Measurements from ENCODE around the gene CD274. TPM values are rescaled to one million over a fixed set of nuclear protein-coding genes. Genes with fewer than 3 reads are reported as not detected.

Gene CD274
- total RNA-seq, 1 donor from 2014 or later: 21.4 TPM

GRCh38 chr9:5502553-5502952 is 52.2 kb downstream of the CD274 start:
- no peak overlapping the region for H2AFZ ChIP-seq (ENCODE audit: low read depth, low read length)
- Mint-ChIP-seq H3K9me3 (ENCODE audit: unreplicated experiment) (peaks cover 12% of the 10 kb centered on the region), H3K4me3 (ENCODE audit: unreplicated experiment) (no peak overlapping the region), H3K36me3 (ENCODE audit: low read depth, unreplicated experiment) (peaks cover 3% of the 10 kb centered on the region), H3K27me3 (ENCODE audit: low read depth, unreplicated experiment) (no peaks in the 10 kb centered on the region), H3K4me1 (ENCODE audit: low read depth, unreplicated experiment) (peaks cover 9% of the 10 kb centered on the region), H3K27ac (ENCODE audit: unreplicated experiment) (no peak overlapping the region)
- no peaks in the 10 kb centered on the region for H3K36me3 ChIP-seq (ENCODE audit: insufficient read depth, low read length)
- no peak for TF ChIP-seq EZH2 (IDR thresholded peaks at IDR 0.05; ENCODE audit: insufficient read depth, low read length)
- no peak for TF ChIP-seq CTCF (IDR thresholded peaks at IDR 0.05; ENCODE audit: insufficient read depth, low read depth, low read length)
- peaks cover 15% of the 10 kb centered on the region for H3K4me1 ChIP-seq (ENCODE audit: insufficient read depth, low read length)
- no peak overlapping the region for H3K4me3 ChIP-seq (ENCODE audit: insufficient read depth, low read depth, low read length)
- H4K20me1 ChIP-seq (ENCODE audit: insufficient read depth, low read length): no peaks in the 10 kb centered on the region
- DNase-seq (ENCODE audit: low read depth) (no peak), FAIRE-seq (no peak)
- H3K9me3 ChIP-seq (ENCODE audit: insufficient read depth, low read depth, low read length): no peaks in the 10 kb centered on the region
- no peak overlapping the region for H3K27ac ChIP-seq (ENCODE audit: low read depth, low read length)
- no peaks in the 10 kb centered on the region for H3K27me3 ChIP-seq (ENCODE audit: insufficient read depth, low read length)
- H3K9ac ChIP-seq (ENCODE audit: low read length): no peak overlapping the region
- no peaks in the 10 kb centered on the region for H3K79me2 ChIP-seq (ENCODE audit: insufficient read depth, low read length)
- H3K4me2 ChIP-seq (ENCODE audit: low read length): no peak overlapping the region

- no peak for TF ChIP-seq EZH2 (IDR thresholded peaks at IDR 0.05; ENCODE audit: insufficient read depth, low read length)
- TF ChIP-seq CTCF (IDR thresholded peaks at IDR 0.05; ENCODE audit: insufficient read depth, low read depth, low read length): no peak
- no peak overlapping the region for H2AFZ ChIP-seq (ENCODE audit: low read depth, low read length)
- no peaks in the 10 kb centered on the region for H3K36me3 ChIP-seq (ENCODE audit: insufficient read depth, low read length)
- H3K27ac ChIP-seq (ENCODE audit: low read depth, low read length): peak overlapping the region; percentile 97
- peak overlapping the region; percentile 59 for H3K4me3 ChIP-seq (ENCODE audit: insufficient read depth, low read depth, low read length)
- Mint-ChIP-seq H3K27ac (ENCODE audit: unreplicated experiment) (peak overlapping the region; percentile 100), H3K36me3 (ENCODE audit: low read depth, unreplicated experiment) (peaks cover 5% of the 10 kb centered on the region), H3K4me1 (ENCODE audit: low read depth, unreplicated experiment) (peaks cover 58% of the 10 kb centered on the region), H3K9me3 (ENCODE audit: unreplicated experiment) (peaks cover 11% of the 10 kb centered on the region), H3K27me3 (ENCODE audit: low read depth, unreplicated experiment) (no peaks in the 10 kb centered on the region), H3K4me3 (ENCODE audit: unreplicated experiment) (no peak overlapping the region)
- no peaks in the 10 kb centered on the region for H3K9me3 ChIP-seq (ENCODE audit: insufficient read depth, low read depth, low read length)
- H3K4me1 ChIP-seq (ENCODE audit: insufficient read depth, low read length): peaks cover 50% of the 10 kb centered on the region
- no peaks in the 10 kb centered on the region for H3K27me3 ChIP-seq (ENCODE audit: insufficient read depth, low read length)
- H3K4me2 ChIP-seq (ENCODE audit: low read length): peak overlapping the region; percentile 88
- DNase-seq (ENCODE audit: low read depth): peak; percentile 99
- peak; percentile 99 for FAIRE-seq
- peaks cover 38% of the 10 kb centered on the region for H3K79me2 ChIP-seq (ENCODE audit: insufficient read depth, low read length)
- H4K20me1 ChIP-seq (ENCODE audit: insufficient read depth, low read length): no peaks in the 10 kb centered on the region
- peak overlapping the region; percentile 87 for H3K9ac ChIP-seq (ENCODE audit: low read length)
Observed at GRCh38 chr9:5509573-5509972, 59.2 kb downstream of the CD274 start.

GRCh38 chr9:5510360-5510931 is 60.1 kb downstream of the CD274 start, which contains the start of gene PDCD1LG2:
Gene PDCD1LG2, plus strand, starts transcription at chr9:5510531. Its CDS starts 12,016 bp downstream, at chr9:5522547.
- H3K27ac ChIP-seq (ENCODE audit: low read depth, low read length): peak within 1 kb of the TSS; percentile 97
- no peak for TF ChIP-seq CTCF (IDR thresholded peaks at IDR 0.05; ENCODE audit: insufficient read depth, low read depth, low read length)
- TF ChIP-seq EZH2 (IDR thresholded peaks at IDR 0.05; ENCODE audit: insufficient read depth, low read length): no peak
- H3K27me3 Mint-ChIP-seq (ENCODE audit: low read depth, unreplicated experiment): no peaks in the 10 kb centered on the region
- peaks cover 46% of the 10 kb centered on the region for H3K79me2 ChIP-seq (ENCODE audit: insufficient read depth, low read length)
- no peaks in the 10 kb centered on the region for H4K20me1 ChIP-seq (ENCODE audit: insufficient read depth, low read length)
- peak within 1 kb of the TSS; percentile 59 for H3K4me3 ChIP-seq (ENCODE audit: insufficient read depth, low read depth, low read length)
- H2AFZ ChIP-seq (ENCODE audit: low read depth, low read length): peak within 1 kb of the TSS; percentile 26
- DNase-seq (ENCODE audit: low read depth) (peak; percentile 84), FAIRE-seq (peak; percentile 56)
- no peaks in the 10 kb centered on the region for H3K36me3 ChIP-seq (ENCODE audit: insufficient read depth, low read length)
- H3K4me1 ChIP-seq (ENCODE audit: insufficient read depth, low read length): peaks cover 58% of the 10 kb centered on the region
- no peaks in the 10 kb centered on the region for H3K27me3 ChIP-seq (ENCODE audit: insufficient read depth, low read length)
- peaks cover 7% of the 10 kb centered on the region for H3K9me3 Mint-ChIP-seq (ENCODE audit: unreplicated experiment)
- peaks cover 66% of the 10 kb centered on the region for H3K4me1 Mint-ChIP-seq (ENCODE audit: low read depth, unreplicated experiment)
- H3K9me3 ChIP-seq (ENCODE audit: insufficient read depth, low read depth, low read length): no peaks in the 10 kb centered on the region
- H3K4me3 Mint-ChIP-seq (ENCODE audit: unreplicated experiment): peak within 1 kb of the TSS; percentile 77
- H3K9ac ChIP-seq (ENCODE audit: low read length): peak within 1 kb of the TSS; percentile 87
- peaks cover 5% of the 10 kb centered on the region for H3K36me3 Mint-ChIP-seq (ENCODE audit: low read depth, unreplicated experiment)
- peak within 1 kb of the TSS; percentile 88 for H3K4me2 ChIP-seq (ENCODE audit: low read length)
- peak within 1 kb of the TSS; percentile 100 for H3K27ac Mint-ChIP-seq (ENCODE audit: unreplicated experiment)
